ENCODE measurements around the gene OTOP3. TPM values are rescaled to one million over a fixed set of nuclear protein-coding genes. Genes with fewer than 3 reads are reported as not detected.

Gene OTOP3
- total RNA-seq, 1 experiment from 2014 or later = not detected

DNA sequence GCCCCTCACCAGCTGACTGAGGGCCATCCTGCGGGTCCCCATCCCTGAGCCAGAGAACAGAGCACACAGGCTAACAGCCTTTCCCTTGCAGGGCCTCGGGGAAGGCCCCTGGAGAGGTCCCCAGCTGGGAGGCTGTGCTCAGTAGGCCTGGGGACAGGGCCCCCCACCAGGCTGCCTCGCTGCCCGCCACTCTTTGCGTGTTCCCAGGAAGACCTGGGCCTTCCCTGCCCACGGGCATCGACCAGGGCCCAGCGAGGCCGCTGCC, 36.1 kb downstream of the OTOP3 start:
- Mint-ChIP-seq H3K4me1 (ENCODE audit: insufficient read depth, unreplicated experiment) (peaks cover 6% of the 10 kb centered on the region), H3K4me3 (ENCODE audit: unreplicated experiment) (peak overlapping the region; percentile 47), H3K27me3 (ENCODE audit: insufficient read depth, unreplicated experiment) (peaks cover 14% of the 10 kb centered on the region), H3K36me3 (ENCODE audit: insufficient read depth, unreplicated experiment) (no peaks in the 10 kb centered on the region), H3K9me3 (ENCODE audit: unreplicated experiment) (no peaks in the 10 kb centered on the region), H3K27ac (ENCODE audit: low read depth, unreplicated experiment) (no peak overlapping the region)
- ChIA-PET POLR2A (interaction anchor here (0.9 to 2.3 kb wide), 4 partner anchors 10 to 138 kb away, joined by 3 to 9 read pairs (median 4); partner anchors contain the start of genes ARMC7 and CDR2L), CTCF (interaction anchor here (0.6 to 3.5 kb wide), 4 partner anchors 10 to 300 kb away, joined by 3 to 25 read pairs (median 6); no protein-coding TSS in a partner anchor)
- intact Hi-C loops (cut with micrococcal nuclease) = no loop called here
- no peak for TF ChIP-seq CTCF (IDR thresholded peaks at IDR 0.05; ENCODE audit: unreplicated experiment)
- no TSS peak for BruUV-seq (replicated peaks)
- no peak for DNase-seq (ENCODE audit: unreplicated experiment)

DNA sequence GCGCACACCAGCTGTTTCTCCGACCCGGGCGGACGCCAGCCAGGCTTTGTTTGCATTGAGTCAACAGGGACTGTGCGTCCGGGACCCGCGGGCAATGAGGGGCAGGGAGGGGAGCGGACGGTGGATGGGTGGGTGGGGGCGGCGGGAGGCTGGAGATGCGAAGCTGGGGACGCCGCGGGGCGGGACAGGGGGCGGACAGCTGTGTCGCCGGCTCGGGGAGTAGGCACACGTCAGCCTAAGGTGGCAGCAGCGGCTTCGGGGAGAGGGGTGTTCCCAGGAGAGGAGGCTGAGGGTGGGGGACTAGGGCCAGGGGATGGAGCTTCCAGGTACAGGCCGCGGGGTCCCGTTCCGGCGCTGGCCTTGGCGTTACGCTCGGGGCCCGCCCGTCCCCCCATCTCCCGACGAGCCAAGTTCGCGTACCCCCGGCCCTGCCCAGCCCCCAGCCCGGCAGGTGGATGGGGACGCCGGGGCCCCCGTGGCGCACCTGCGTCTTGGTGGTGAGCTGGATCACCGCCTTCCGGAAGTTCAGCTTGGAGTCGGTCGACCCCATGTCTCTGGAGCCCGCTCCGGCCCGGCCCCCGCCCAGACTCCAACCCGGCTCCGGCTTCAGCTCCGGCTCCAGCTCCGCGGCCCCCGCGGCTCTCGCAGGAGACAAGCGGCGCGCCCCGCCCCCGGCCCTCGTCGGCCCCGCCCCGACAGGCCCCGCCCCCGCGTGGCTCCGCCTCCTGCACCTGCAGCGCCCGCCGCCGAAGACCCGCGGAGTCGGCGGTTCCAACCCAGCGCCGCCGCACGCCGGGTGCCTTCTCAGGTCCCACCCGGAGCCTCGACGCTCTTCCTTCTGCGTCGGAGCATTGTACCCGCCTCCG, 36.6 kb downstream of the OTOP3 start, which contains the start of gene HID1:
HID1 (minus strand) TSS at position 653 of the 866 bp plus-strand sequence; CDS start at position 550, 103 bp downstream.
- no peak for DNase-seq (ENCODE audit: unreplicated experiment)
- Mint-ChIP-seq H3K4me3 (ENCODE audit: unreplicated experiment) (peak within 1 kb of the TSS; percentile 75), H3K27me3 (ENCODE audit: insufficient read depth, unreplicated experiment) (peaks cover 14% of the 10 kb centered on the region), H3K4me1 (ENCODE audit: insufficient read depth, unreplicated experiment) (peaks cover 6% of the 10 kb centered on the region), H3K9me3 (ENCODE audit: unreplicated experiment) (no peaks in the 10 kb centered on the region), H3K36me3 (ENCODE audit: insufficient read depth, unreplicated experiment) (no peaks in the 10 kb centered on the region), H3K27ac (ENCODE audit: low read depth, unreplicated experiment) (no peak within 1 kb of the TSS)
- BruUV-seq (replicated peaks) = no TSS peak
- ChIA-PET POLR2A (interaction anchor here (0.8 to 2.3 kb wide), 6 partner anchors 10 to 138 kb away, joined by 3 to 9 read pairs (median 4); partner anchors contain the start of genes ARMC7, CDR2L and MRPL58), CTCF (interaction anchor here (0.6 to 3.5 kb wide), 6 partner anchors 10 to 1399 kb away, joined by 3 to 25 read pairs (median 3); no protein-coding TSS in a partner anchor)
- no peak for TF ChIP-seq CTCF (IDR thresholded peaks at IDR 0.05; ENCODE audit: unreplicated experiment)
- intact Hi-C loops (cut with micrococcal nuclease) = no loop called here

- no peak for DNase-seq (ENCODE audit: unreplicated experiment)
- TF ChIP-seq CTCF (IDR thresholded peaks at IDR 0.05; ENCODE audit: unreplicated experiment) = no peak
- POLR2A ChIA-PET = interaction anchor here (0.8 to 2.1 kb wide), 5 partner anchors 11 to 40 kb away, joined by 3 to 8 read pairs (median 5); partner anchors contain the start of genes CDR2L and MRPL58
- CTCF ChIA-PET = interaction anchor here (1.0 to 3.5 kb wide), 4 partner anchors 10 to 87 kb away, joined by 3 to 25 read pairs (median 4); no protein-coding TSS in a partner anchor
- Mint-ChIP-seq H3K4me1 (ENCODE audit: insufficient read depth, unreplicated experiment) (peaks cover 6% of the 10 kb centered on the region), H3K27ac (ENCODE audit: low read depth, unreplicated experiment) (no peak overlapping the region), H3K27me3 (ENCODE audit: insufficient read depth, unreplicated experiment) (peaks cover 14% of the 10 kb centered on the region), H3K4me3 (ENCODE audit: unreplicated experiment) (peak overlapping the region; percentile 75), H3K36me3 (ENCODE audit: insufficient read depth, unreplicated experiment) (no peaks in the 10 kb centered on the region), H3K9me3 (ENCODE audit: unreplicated experiment) (no peaks in the 10 kb centered on the region)
- BruUV-seq (replicated peaks) = no TSS peak
- intact Hi-C loops (cut with micrococcal nuclease) = no loop called here
Measured at GRCh38 chr17:74972973-74973328, 37.3 kb downstream of the OTOP3 start.

DNA sequence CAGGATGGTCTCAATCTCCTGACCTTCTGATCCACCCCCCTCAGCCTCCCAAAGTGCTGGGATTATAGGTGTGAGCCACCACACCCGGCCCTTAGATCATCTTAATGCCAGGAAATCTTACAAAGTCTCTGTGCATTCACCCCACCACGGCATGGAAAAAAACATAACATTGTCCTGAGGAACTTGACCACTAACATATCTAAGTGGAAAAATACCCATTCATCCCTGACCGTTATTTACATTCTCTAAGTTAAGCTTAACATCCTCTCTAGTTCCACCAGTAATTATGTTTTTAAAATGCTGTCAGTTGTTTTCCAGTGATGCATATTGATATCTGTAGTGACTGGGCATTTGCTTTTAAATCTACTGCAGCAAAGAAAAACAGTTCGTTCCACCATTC, 40.2 kb downstream of the OTOP3 start:
- intact Hi-C loops (cut with micrococcal nuclease) = no loop called here
- Mint-ChIP-seq H3K9me3 (ENCODE audit: unreplicated experiment) (no peaks in the 10 kb centered on the region), H3K4me1 (ENCODE audit: insufficient read depth, unreplicated experiment) (peaks cover 6% of the 10 kb centered on the region), H3K27me3 (ENCODE audit: insufficient read depth, unreplicated experiment) (peaks cover 14% of the 10 kb centered on the region), H3K36me3 (ENCODE audit: insufficient read depth, unreplicated experiment) (no peaks in the 10 kb centered on the region), H3K4me3 (ENCODE audit: unreplicated experiment) (no peak overlapping the region), H3K27ac (ENCODE audit: low read depth, unreplicated experiment) (no peak overlapping the region)
- DNase-seq (ENCODE audit: unreplicated experiment) = no peak
- CTCF ChIA-PET = interaction anchor here (0.5 to 1.6 kb wide), 3 partner anchors 15 to 227 kb away, joined by 3 to 5 read pairs (median 5); no protein-coding TSS in a partner anchor
- no TSS peak for BruUV-seq (replicated peaks)
- no peak for TF ChIP-seq CTCF (IDR thresholded peaks at IDR 0.05; ENCODE audit: unreplicated experiment)
- POLR2A ChIA-PET = interaction anchor here (0.7 kb wide), 1 partner anchor 90 kb away, joined by 3 read pairs; no protein-coding TSS in a partner anchor
